Panc1 (cell line): Measurements from ENCODE around the gene GRAMD4.

Source experiments
- POLR2AphosphoS5 ChIP-seq: IDR thresholded peaks from 2 replicates; pipeline ENCODE4 v1.6.1; 2012; ENCODE audit warnings: mild to moderate bottlenecking, low read depth, low read length, moderate library complexity
- SIN3A ChIP-seq: IDR thresholded peaks from 2 replicates; pipeline ENCODE4 v1.6.1; 2012; ENCODE audit warnings: low read depth, mild to moderate bottlenecking, low read length, moderate library complexity, borderline replicate concordance; ENCODE audit not compliant: insufficient read depth
- TF ChIP-seq, protein P1 (sequence below): fragments of 450-650 bp; IDR thresholded peaks from 2 replicates; pipeline ENCODE4 v1.5.1; 2017; ENCODE audit warnings: mild to moderate bottlenecking

DNA sequence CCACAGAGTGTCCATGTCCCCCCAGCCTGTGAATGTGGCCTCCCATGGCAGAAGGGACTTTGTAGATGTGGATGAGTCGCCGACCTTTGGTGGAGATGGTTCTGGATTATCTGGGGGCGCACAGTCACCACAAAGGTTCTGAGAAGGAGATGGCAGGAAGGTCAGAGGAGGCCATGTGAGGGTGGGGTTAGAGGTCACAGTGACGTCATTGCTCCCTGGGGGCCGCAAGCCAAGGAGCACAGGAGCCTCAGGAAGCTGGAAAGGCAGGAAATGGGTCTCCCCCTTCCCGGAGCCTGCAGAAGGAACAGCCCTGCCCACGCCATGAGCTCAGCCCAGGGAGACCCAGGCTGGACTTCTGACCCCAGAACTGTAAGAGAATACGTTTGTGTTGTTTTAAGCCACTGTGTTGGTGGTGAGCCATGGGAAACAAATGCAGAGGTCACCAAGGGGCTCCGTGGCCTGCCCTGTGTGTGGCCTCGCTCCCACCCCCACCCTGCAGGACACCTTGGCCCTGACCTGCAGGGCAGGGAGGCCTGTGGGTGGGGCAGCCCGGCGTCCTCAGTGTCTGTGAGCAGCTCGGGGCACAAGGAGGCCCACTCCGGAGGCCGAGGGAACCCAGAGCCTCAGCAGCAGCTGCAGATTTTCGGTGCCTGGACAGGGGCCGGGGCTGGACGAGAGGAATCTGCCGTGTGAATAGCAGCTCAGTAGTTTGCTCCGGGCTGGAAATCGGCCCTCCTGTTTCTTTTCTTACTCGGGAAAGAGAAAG lies 32.1 kb downstream of the GRAMD4 start:
- TF ChIP-seq, protein P1, sequence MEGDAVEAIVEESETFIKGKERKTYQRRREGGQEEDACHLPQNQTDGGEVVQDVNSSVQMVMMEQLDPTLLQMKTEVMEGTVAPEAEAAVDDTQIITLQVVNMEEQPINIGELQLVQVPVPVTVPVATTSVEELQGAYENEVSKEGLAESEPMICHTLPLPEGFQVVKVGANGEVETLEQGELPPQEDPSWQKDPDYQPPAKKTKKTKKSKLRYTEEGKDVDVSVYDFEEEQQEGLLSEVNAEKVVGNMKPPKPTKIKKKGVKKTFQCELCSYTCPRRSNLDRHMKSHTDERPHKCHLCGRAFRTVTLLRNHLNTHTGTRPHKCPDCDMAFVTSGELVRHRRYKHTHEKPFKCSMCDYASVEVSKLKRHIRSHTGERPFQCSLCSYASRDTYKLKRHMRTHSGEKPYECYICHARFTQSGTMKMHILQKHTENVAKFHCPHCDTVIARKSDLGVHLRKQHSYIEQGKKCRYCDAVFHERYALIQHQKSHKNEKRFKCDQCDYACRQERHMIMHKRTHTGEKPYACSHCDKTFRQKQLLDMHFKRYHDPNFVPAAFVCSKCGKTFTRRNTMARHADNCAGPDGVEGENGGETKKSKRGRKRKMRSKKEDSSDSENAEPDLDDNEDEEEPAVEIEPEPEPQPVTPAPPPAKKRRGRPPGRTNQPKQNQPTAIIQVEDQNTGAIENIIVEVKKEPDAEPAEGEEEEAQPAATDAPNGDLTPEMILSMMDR: no peak
- no peak for TF ChIP-seq POLR2AphosphoS5
- no peak for TF ChIP-seq SIN3A
